ENCODE results near the gene ACSF2. TPM values are rescaled to one million over a fixed set of nuclear protein-coding genes. Genes with fewer than 3 reads are reported as not detected.
"Not testable (repeated sequence)": the region's sequence is repeated elsewhere in the genome, so short reads cannot be mapped to it uniquely, and the experiment has no call there.

ACSF2 gene
- total RNA-seq, 1 donor, result 18.1 TPM

- no peak for TF ChIP-seq CTCF (IDR thresholded peaks at IDR 0.05; ENCODE audit: insufficient read depth, low read depth, low read length)
- H3K4me3 ChIP-seq (ENCODE audit: low read depth, low read length), result no peak overlapping the region
- no peak for DNase-seq (ENCODE audit: low read depth)
Observed at GRCh38 chr17:50412188-50412732, 13.8 kb upstream of the ACSF2 start.

GRCh38 chr17:50414808-50415207, 11.2 kb upstream of the ACSF2 start:
- no peak overlapping the region for H3K4me3 ChIP-seq (ENCODE audit: low read depth, low read length)
- TF ChIP-seq CTCF (IDR thresholded peaks at IDR 0.05; ENCODE audit: insufficient read depth, low read depth, low read length), result no peak
- DNase-seq (ENCODE audit: low read depth), result no peak

- H3K4me3 ChIP-seq (ENCODE audit: low read depth, low read length); DNase-seq (ENCODE audit: low read depth): not testable (repeated sequence)
Observed at GRCh38 chr17:50419577-50419976, 6.4 kb upstream of the ACSF2 start.

GRCh38 chr17:50420419-50421112, 5.5 kb upstream of the ACSF2 start:
- no peak overlapping the region for H3K4me3 ChIP-seq (ENCODE audit: low read depth, low read length)
- TF ChIP-seq CTCF (IDR thresholded peaks at IDR 0.05; ENCODE audit: insufficient read depth, low read depth, low read length), result no peak
- DNase-seq (ENCODE audit: low read depth), result peak; percentile 55

GRCh38 chr17:50421308-50422051, 4.5 kb upstream of the ACSF2 start:
- no peak for TF ChIP-seq CTCF (IDR thresholded peaks at IDR 0.05; ENCODE audit: insufficient read depth, low read depth, low read length)
- peak overlapping the region; percentile 32 for H3K4me3 ChIP-seq (ENCODE audit: low read depth, low read length)
- DNase-seq (ENCODE audit: low read depth), result peak; percentile 34

- no peak for TF ChIP-seq CTCF (IDR thresholded peaks at IDR 0.05; ENCODE audit: insufficient read depth, low read depth, low read length)
- no peak overlapping the region for H3K4me3 ChIP-seq (ENCODE audit: low read depth, low read length)
- no peak for DNase-seq (ENCODE audit: low read depth)
Observed at GRCh38 chr17:50422738-50423137, 3.3 kb upstream of the ACSF2 start.

- no peak overlapping the region for H3K4me3 ChIP-seq (ENCODE audit: low read depth, low read length)
- peak; percentile 82 for DNase-seq (ENCODE audit: low read depth)
- no peak for TF ChIP-seq CTCF (IDR thresholded peaks at IDR 0.05; ENCODE audit: insufficient read depth, low read depth, low read length)
Observed at GRCh38 chr17:50423553-50424159, 2.4 kb upstream of the ACSF2 start.

Data from fibroblast of villous mesenchyme (primary cell).